Stimulated activated CD8-positive, alpha-beta memory T cell treated with anti-CD3 and anti-CD28 coated beads, Interleukin-4, amount 100 ng/mL, for 4 hours (primary cell): ENCODE results near the gene RUVBL1.

Experiments used
- DNase-seq, 2 donors: peaks; one replicate each; pipeline ENCODE4 v3.0.0-alpha.2; 2020; ENCODE audit warnings: low read depth in 2 of 2, low spot score in 1 of 2

The RUVBL1 gene

GRCh38 chr3:128083396-128083795 lies 40.2 kb downstream of the RUVBL1 start:
- no peak for DNase-seq

- DNase-seq, result no peak
These were observed 41.1 kb downstream of the RUVBL1 start for GRCh38 chr3:128082546-128082945.

GRCh38 chr3:128081846-128082245 lies 41.8 kb downstream of the RUVBL1 start:
- DNase-seq, result no peak

- DNase-seq, result no peak
These were observed 42.4 kb downstream of the RUVBL1 start for GRCh38 chr3:128081226-128081625.

GRCh38 chr3:128080323-128081080 lies 43.1 kb downstream of the RUVBL1 start:
- no peak for DNase-seq

- DNase-seq, result no peak
These were observed 43.8 kb downstream of the RUVBL1 start for GRCh38 chr3:128079823-128080222.

GRCh38 chr3:128078875-128079274 lies 44.7 kb downstream of the RUVBL1 start:
- no peak for DNase-seq

- no peak for DNase-seq
These were observed 45.3 kb downstream of the RUVBL1 start for GRCh38 chr3:128078322-128078721.

- DNase-seq, result no peak
These were observed 45.9 kb downstream of the RUVBL1 start for GRCh38 chr3:128077665-128078064.

GRCh38 chr3:128077202-128077624 lies 46.4 kb downstream of the RUVBL1 start:
- DNase-seq, result no peak

GRCh38 chr3:128076483-128077201 lies 47.0 kb downstream of the RUVBL1 start:
- DNase-seq, result no peak

- DNase-seq, result peak; percentile 67 to 70
These were observed 47.8 kb downstream of the RUVBL1 start for GRCh38 chr3:128075522-128076482.

GRCh38 chr3:128074851-128075521 lies 48.6 kb downstream of the RUVBL1 start:
- DNase-seq, result no peak

GRCh38 chr3:128073807-128074206 lies 49.8 kb downstream of the RUVBL1 start:
- DNase-seq, result no peak

- DNase-seq, result no peak
These were observed 50.4 kb downstream of the RUVBL1 start for GRCh38 chr3:128073185-128073725.

GRCh38 chr3:128072454-128073184 lies 51.0 kb downstream of the RUVBL1 start:
- no peak for DNase-seq

GRCh38 chr3:128071771-128072453 lies 51.7 kb downstream of the RUVBL1 start:
- DNase-seq, result no peak

- no peak for DNase-seq
These were observed 52.6 kb downstream of the RUVBL1 start for GRCh38 chr3:128070898-128071591.

- DNase-seq, result no peak
These were observed 54.3 kb downstream of the RUVBL1 start for GRCh38 chr3:128069271-128069670.
